Sigmoid colon (tissue), 4 donors: ENCODE measurements around the gene INSL4.

Experiments used
- CTCF ChIP-seq, 4 experiments: fragments of 450-650 bp in 3 of 4; fragments of 200-600 bp in 1 of 4; IDR thresholded peaks; one replicate each; pipeline ENCODE4 v1.5.1; 2016 to 2019; ENCODE audit warnings: antibody characterized with exemption in 4 of 4, mild to moderate bottlenecking in 3 of 4, moderate library complexity in 2 of 4
- EP300 ChIP-seq, 4 donors: sonication (generic); formaldehyde crosslinking; IDR thresholded peaks; one replicate each; pipeline ENCODE4 v1.6.1; 2017; ENCODE audit warnings: antibody characterized with exemption in 4 of 4
- POLR2AphosphoS5 ChIP-seq, 4 donors: sonication (generic); formaldehyde crosslinking; IDR thresholded peaks; one replicate each; pipeline ENCODE4 v1.6.1; 2017; ENCODE audit warnings: antibody characterized with exemption in 4 of 4

- no peak for TF ChIP-seq EP300 (IDR thresholded peaks at IDR 0.05)
- no peak for TF ChIP-seq POLR2AphosphoS5 (IDR thresholded peaks at IDR 0.05)
- TF ChIP-seq CTCF (IDR thresholded peaks at IDR 0.05), result no peak
These were observed 34.7 kb downstream of the INSL4 start for GRCh38 chr9:5265939-5266338.
